ENCODE measurements around the gene RDX.

The RDX gene

DNA sequence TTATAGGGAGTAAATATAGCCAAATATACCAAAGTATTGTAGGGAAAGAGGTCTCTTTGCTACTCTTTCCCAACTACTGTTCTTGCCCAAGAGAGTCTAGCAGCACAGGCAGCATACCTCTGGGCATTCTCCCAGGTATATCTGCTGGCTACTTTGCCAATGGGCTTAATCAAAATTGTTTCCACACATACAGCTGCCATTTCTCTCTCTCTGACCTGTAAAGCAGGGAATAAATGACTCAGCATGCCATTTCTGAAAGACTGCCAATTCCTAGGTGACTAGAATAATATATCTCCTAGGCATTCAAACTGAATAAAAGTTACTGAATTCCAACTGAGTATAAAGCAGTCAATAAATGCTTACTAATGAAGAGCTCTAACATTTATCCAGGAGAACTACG lies 44.6 kb downstream of the RDX start:
- DNase-seq, result no peak
- no peaks in the 10 kb centered on the region for H3K4me1 ChIP-seq
- TF ChIP-seq, protein P1, sequence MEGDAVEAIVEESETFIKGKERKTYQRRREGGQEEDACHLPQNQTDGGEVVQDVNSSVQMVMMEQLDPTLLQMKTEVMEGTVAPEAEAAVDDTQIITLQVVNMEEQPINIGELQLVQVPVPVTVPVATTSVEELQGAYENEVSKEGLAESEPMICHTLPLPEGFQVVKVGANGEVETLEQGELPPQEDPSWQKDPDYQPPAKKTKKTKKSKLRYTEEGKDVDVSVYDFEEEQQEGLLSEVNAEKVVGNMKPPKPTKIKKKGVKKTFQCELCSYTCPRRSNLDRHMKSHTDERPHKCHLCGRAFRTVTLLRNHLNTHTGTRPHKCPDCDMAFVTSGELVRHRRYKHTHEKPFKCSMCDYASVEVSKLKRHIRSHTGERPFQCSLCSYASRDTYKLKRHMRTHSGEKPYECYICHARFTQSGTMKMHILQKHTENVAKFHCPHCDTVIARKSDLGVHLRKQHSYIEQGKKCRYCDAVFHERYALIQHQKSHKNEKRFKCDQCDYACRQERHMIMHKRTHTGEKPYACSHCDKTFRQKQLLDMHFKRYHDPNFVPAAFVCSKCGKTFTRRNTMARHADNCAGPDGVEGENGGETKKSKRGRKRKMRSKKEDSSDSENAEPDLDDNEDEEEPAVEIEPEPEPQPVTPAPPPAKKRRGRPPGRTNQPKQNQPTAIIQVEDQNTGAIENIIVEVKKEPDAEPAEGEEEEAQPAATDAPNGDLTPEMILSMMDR (IDR thresholded peaks at IDR 0.05; ENCODE audit: low read depth, low read length), result no peak
- no peak overlapping the region for H3K4me3 ChIP-seq (ENCODE audit: low read depth, low read length)
- peaks cover 11% of the 10 kb centered on the region for H3K36me3 ChIP-seq
- no peaks in the 10 kb centered on the region for H3K27me3 ChIP-seq
- H3K9me3 ChIP-seq, result no peaks in the 10 kb centered on the region

DNA sequence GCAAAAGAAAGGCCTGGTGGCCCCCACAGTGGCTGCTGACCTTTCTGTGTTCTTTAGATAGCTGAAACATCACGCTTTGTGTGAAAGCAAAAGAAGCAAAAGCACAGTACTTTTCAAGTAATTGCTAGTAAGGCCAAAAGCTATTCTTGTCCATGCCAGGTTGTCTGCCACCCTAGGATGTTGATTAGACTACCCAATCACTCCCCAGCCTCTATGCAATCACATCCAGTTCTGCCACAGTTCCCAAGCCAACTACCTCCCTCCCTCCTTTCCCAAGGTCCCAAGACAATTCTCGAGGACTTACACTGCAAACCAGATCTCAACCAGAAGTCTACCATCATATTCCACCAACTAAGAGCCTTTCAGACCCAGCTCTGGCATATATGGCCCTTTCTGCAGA lies 46.2 kb downstream of the RDX start:
- TF ChIP-seq, protein P1 (IDR thresholded peaks at IDR 0.05; ENCODE audit: low read depth, low read length), result no peak
- no peak for DNase-seq
- peaks cover 11% of the 10 kb centered on the region for H3K36me3 ChIP-seq
- no peak overlapping the region for H3K4me3 ChIP-seq (ENCODE audit: low read depth, low read length)
- H3K9me3 ChIP-seq, result no peaks in the 10 kb centered on the region
- H3K4me1 ChIP-seq, result no peaks in the 10 kb centered on the region
- no peaks in the 10 kb centered on the region for H3K27me3 ChIP-seq

DNA sequence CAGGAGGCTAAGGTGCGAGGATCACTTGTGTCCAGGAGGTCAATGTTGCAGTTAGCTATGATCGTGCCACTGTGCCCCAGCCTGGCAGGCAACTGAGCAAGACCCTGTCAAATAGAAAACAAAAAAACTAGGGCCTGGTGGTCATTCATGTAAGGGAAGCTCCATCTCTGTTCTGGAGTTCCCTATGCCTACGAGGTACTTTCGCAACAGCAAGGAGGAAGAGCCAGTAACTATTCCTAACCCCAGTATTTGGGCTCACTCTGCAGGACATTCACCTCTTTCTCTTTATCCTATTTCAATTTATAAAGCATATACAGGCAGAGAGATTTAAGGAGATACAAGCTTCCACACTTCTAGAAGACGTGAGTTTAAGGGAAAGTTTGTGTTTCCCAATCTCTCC lies 46.6 kb downstream of the RDX start:
- Histone ChIP-seq H3K36me3 (peaks cover 11% of the 10 kb centered on the region), H3K27me3 (no peaks in the 10 kb centered on the region), H3K4me3 (ENCODE audit: low read depth, low read length) (no peak overlapping the region), H3K9me3 (no peaks in the 10 kb centered on the region), H3K4me1 (no peaks in the 10 kb centered on the region)
- TF ChIP-seq, protein P1 (IDR thresholded peaks at IDR 0.05; ENCODE audit: low read depth, low read length), result no peak
- DNase-seq, result no peak

DNA sequence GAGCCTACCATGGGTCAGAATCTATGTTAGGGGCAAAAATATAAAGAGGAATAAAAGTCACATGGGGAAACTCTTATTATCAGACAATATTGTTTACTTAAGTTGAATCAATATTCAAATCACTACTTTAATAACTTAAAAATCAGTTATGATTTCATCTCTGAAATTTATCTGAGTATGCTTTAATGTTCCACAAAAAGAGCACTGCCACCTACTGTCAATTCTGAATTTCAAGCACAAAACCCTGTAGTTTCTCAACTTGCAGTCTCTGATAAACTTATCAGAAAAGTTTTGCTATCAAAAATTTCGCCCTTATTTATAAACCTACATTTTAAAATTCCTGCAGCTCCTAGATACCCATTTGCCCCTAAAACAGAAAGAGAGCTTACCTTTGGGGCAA lies 47.3 kb downstream of the RDX start:
- no peak for DNase-seq
- Histone ChIP-seq H3K9me3 (no peaks in the 10 kb centered on the region), H3K4me1 (no peaks in the 10 kb centered on the region), H3K4me3 (ENCODE audit: low read depth, low read length) (no peak overlapping the region), H3K36me3 (peaks cover 11% of the 10 kb centered on the region), H3K27me3 (no peaks in the 10 kb centered on the region)
- TF ChIP-seq, protein P1 (IDR thresholded peaks at IDR 0.05; ENCODE audit: low read depth, low read length), result peak; percentile 40

DNA sequence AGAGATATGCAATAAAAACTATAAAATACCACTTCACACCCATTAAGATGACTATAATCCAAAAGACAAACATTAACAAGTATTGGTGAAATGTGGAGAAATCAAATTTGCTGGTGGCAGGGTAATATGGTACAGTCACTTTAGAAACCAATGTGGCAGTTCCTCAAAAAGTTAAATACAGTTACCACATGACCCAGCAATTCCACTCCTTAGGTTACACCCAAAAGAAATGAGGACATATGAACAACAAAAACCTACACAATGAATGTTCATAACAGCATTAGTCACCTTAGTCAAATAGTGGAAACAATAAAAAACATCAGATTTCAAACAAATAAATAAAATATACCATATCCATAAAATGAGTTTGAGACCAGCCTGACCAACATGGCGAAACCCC lies 52.6 kb downstream of the RDX start:
- DNase-seq, result no peak
- H3K9me3 ChIP-seq, result no peaks in the 10 kb centered on the region
- H3K4me1 ChIP-seq, result no peaks in the 10 kb centered on the region
- no peak overlapping the region for H3K4me3 ChIP-seq (ENCODE audit: low read depth, low read length)
- TF ChIP-seq, protein P1 (IDR thresholded peaks at IDR 0.05; ENCODE audit: low read depth, low read length), result no peak
- no peaks in the 10 kb centered on the region for H3K27me3 ChIP-seq
- H3K36me3 ChIP-seq, result peaks cover 8% of the 10 kb centered on the region

DNA sequence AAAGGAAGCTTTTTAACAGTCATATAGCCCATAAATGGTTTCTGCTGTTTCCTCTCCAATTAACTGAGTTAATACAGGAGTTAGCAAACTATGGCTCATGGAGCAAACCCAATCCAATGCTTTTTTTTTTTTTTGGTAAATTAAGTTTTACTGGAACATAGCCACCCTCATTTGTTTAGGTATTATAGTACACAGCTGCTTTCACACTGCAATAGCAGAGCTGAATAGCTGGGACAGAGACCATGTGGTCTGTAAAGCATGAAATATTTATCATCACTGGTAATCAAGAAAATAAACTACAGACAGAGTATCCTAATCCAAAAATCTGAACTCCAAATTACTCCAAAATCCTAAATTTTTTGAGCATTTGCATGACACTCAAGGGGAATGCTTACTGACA lies 53.7 kb downstream of the RDX start:
- peaks cover 7% of the 10 kb centered on the region for H3K36me3 ChIP-seq
- H3K27me3 ChIP-seq, result no peaks in the 10 kb centered on the region
- TF ChIP-seq, protein P1 (IDR thresholded peaks at IDR 0.05; ENCODE audit: low read depth, low read length), result no peak
- no peak overlapping the region for H3K4me3 ChIP-seq (ENCODE audit: low read depth, low read length)
- no peaks in the 10 kb centered on the region for H3K9me3 ChIP-seq
- no peaks in the 10 kb centered on the region for H3K4me1 ChIP-seq
- no peak for DNase-seq

Measured in BE2C (cell line).